ENCODE measurements around the gene PLA2G2C. TPM values are rescaled to one million over a fixed set of nuclear protein-coding genes. Genes with fewer than 3 reads are reported as not detected.

Gene PLA2G2C
- total RNA-seq, 4 donors from 2014 or later: not detected

GRCh38 chr1:20160034-20160433, 26.3 kb downstream of the PLA2G2C start:
- no peak overlapping the region for H3K4me3 ChIP-seq
- WGBS, 2 donors: 72 to 73% methylated on average over 1 of the region's 1 CpG
- H3K9me3 ChIP-seq: peaks cover 0 to 70% (median 2%) of the 10 kb centered on the region in 4 donors
- TF ChIP-seq POLR2A (IDR thresholded peaks at IDR 0.05): no peak
- TF ChIP-seq CTCF (IDR thresholded peaks at IDR 0.05): no peak
- no peak for TF ChIP-seq EP300 (IDR thresholded peaks at IDR 0.05)
- DNase-seq (ENCODE audit: low spot score in 2 of 2): no peak
- no peaks in the 10 kb centered on the region for H3K27me3 ChIP-seq
- H3K27ac ChIP-seq: no peak overlapping the region
- no peaks in the 10 kb centered on the region for H3K36me3 ChIP-seq
- no peaks in the 10 kb centered on the region for H3K4me1 ChIP-seq

GRCh38 chr1:20158358-20159070, 27.8 kb downstream of the PLA2G2C start:
- no peak for TF ChIP-seq CTCF (IDR thresholded peaks at IDR 0.05)
- no peak for TF ChIP-seq POLR2A (IDR thresholded peaks at IDR 0.05)
- TF ChIP-seq EP300 (IDR thresholded peaks at IDR 0.05): no peak
- no peak overlapping the region for H3K4me3 ChIP-seq
- H3K36me3 ChIP-seq: no peaks in the 10 kb centered on the region
- no peaks in the 10 kb centered on the region for H3K27me3 ChIP-seq
- 86 to 91% methylated on average over 7 of the region's 7 CpGs for WGBS, 2 donors
- no peak overlapping the region for H3K27ac ChIP-seq
- H3K4me1 ChIP-seq: peaks cover 0 to 9% (median 0%) of the 10 kb centered on the region in 4 donors
- peaks cover 0 to 61% (median 2%) of the 10 kb centered on the region in 4 donors for H3K9me3 ChIP-seq
- DNase-seq (ENCODE audit: low spot score in 2 of 2): no peak

GRCh38 chr1:20154301-20154831, 32.0 kb downstream of the PLA2G2C start:
- Histone ChIP-seq H3K36me3 (no peaks in the 10 kb centered on the region), H3K9me3 (peaks cover 0 to 22% (median 2%) of the 10 kb centered on the region in 4 donors), H3K27ac (peak overlapping the region in 2 of 4 donors; percentile 11 to 23), H3K4me3 (peak overlapping the region in 1 of 4 donors; percentile 4), H3K4me1 (peaks cover 0 to 25% (median 10%) of the 10 kb centered on the region in 4 donors), H3K27me3 (no peaks in the 10 kb centered on the region)
- 77 to 80% methylated on average over 15 to 18 of the region's 18 CpGs for WGBS, 2 donors
- no peak for TF ChIP-seq EP300 (IDR thresholded peaks at IDR 0.05)
- no peak for TF ChIP-seq POLR2A (IDR thresholded peaks at IDR 0.05)
- TF ChIP-seq CTCF (IDR thresholded peaks at IDR 0.05): no peak
- no peak for DNase-seq (ENCODE audit: low spot score in 2 of 2)

GRCh38 chr1:20153000-20153418, 33.3 kb downstream of the PLA2G2C start:
- no peak overlapping the region for H3K4me3 ChIP-seq
- H3K27me3 ChIP-seq: no peaks in the 10 kb centered on the region
- TF ChIP-seq CTCF (IDR thresholded peaks at IDR 0.05) (no peak), POLR2A (IDR thresholded peaks at IDR 0.05) (no peak)
- H3K36me3 ChIP-seq: no peaks in the 10 kb centered on the region
- peaks cover 0 to 25% (median 10%) of the 10 kb centered on the region in 4 donors for H3K4me1 ChIP-seq
- peak in 1 of 2 donors; percentile 56 for DNase-seq (ENCODE audit: low spot score in 2 of 2)
- peak overlapping the region in 1 of 4 donors; percentile 52 for H3K27ac ChIP-seq
- peaks cover 0 to 9% (median 0%) of the 10 kb centered on the region in 4 donors for H3K9me3 ChIP-seq
- WGBS, 2 donors: 46 to 56% methylated on average over 6 of the region's 6 CpGs

- Histone ChIP-seq H3K27ac (peak overlapping the region in 1 of 4 donors; percentile 52), H3K4me3 (peak overlapping the region in 1 of 4 donors; percentile 46), H3K4me1 (peaks cover 0 to 25% (median 10%) of the 10 kb centered on the region in 4 donors), H3K9me3 (peaks cover 0 to 4% (median 0%) of the 10 kb centered on the region in 4 donors), H3K36me3 (no peaks in the 10 kb centered on the region), H3K27me3 (no peaks in the 10 kb centered on the region)
- WGBS, 2 donors: 53 to 76% methylated on average over 7 of the region's 7 CpGs
- no peak for DNase-seq (ENCODE audit: low spot score in 2 of 2)
- no peak for TF ChIP-seq POLR2A (IDR thresholded peaks at IDR 0.05)
- TF ChIP-seq CTCF (IDR thresholded peaks at IDR 0.05): peak in 1 of 5 experiments; percentile 5
These were observed 33.8 kb downstream of the PLA2G2C start for GRCh38 chr1:20152599-20152930.
